HepG2 (cell line): Measurements from ENCODE around the gene KLHDC7A. TPM values are rescaled to one million over a fixed set of nuclear protein-coding genes. Genes with fewer than 3 reads are reported as not detected.

Experiments
- CHD4 ChIP-seq: fragments of 200-600 bp; sonication (generic); IDR thresholded peaks from 2 replicates; pipeline ENCODE4 v1.7.0; 2017; ENCODE audit warnings: mild to moderate bottlenecking, low read length, borderline replicate concordance
- DZIP1 ChIP-seq: sonication (generic); formaldehyde crosslinking; IDR thresholded peaks from 2 replicates; pipeline ENCODE4 v1.5.0; 2020; ENCODE audit warnings: mild to moderate bottlenecking, missing genetic modification reagents
- FOXO4 ChIP-seq: sonication (generic); formaldehyde crosslinking; conservative IDR thresholded peaks from 2 replicates; pipeline ENCODE4 v1.8.1; 2023; ENCODE audit warnings: missing genetic modification reagents
- HOXD1 ChIP-seq: sonication (generic); formaldehyde crosslinking; IDR thresholded peaks from 2 replicates; pipeline ENCODE4 v1.5.0; 2020; ENCODE audit warnings: missing genetic modification reagents
- JUND ChIP-seq: sonication (generic); formaldehyde crosslinking; IDR thresholded peaks from 2 replicates; pipeline ENCODE4 v1.8.0; 2022; ENCODE audit warnings: mild to moderate bottlenecking, missing genetic modification reagents
- NR2F6 ChIP-seq, 2 experiments: IDR thresholded peaks; 2 replicates each; pipeline ENCODE4 v1.6.1; 2016; ENCODE audit warnings: antibody characterized with exemption in 1 of 2, mild to moderate bottlenecking in 1 of 2
- RARA ChIP-seq: IDR thresholded peaks from 2 replicates; pipeline ENCODE4 v1.6.1; 2016; ENCODE audit warnings: missing genetic modification reagents, missing compliant biosample characterization
- RELA ChIP-seq: sonication (generic); formaldehyde crosslinking; IDR thresholded peaks from 2 replicates; pipeline ENCODE4 v1.4.0; 2020; ENCODE audit warnings: missing genetic modification reagents
- SOX13 ChIP-seq, 3 experiments: fragments of 450-650 bp in 1 of 3; sonication (generic) in 1 of 3; formaldehyde crosslinking in 1 of 3; IDR thresholded peaks in 2 of 3; conservative IDR thresholded peaks in 1 of 3; 2 replicates each; pipeline versions ENCODE4 v1.5.0 to v1.6.1; 2016 to 2020; ENCODE audit warnings: antibody characterized with exemption in 1 of 3, mild to moderate bottlenecking in 1 of 3, missing compliant biosample characterization in 1 of 3, missing genetic modification reagents in 1 of 3, moderate library complexity in 1 of 3
- ZBTB20 ChIP-seq: sonication (generic); formaldehyde crosslinking; IDR thresholded peaks from 2 replicates; pipeline ENCODE4 v1.8.1; 2023; ENCODE audit warnings: missing genetic modification reagents, low read depth, mild to moderate bottlenecking, borderline replicate concordance
- ZBTB7A ChIP-seq: sonication (generic); formaldehyde crosslinking; IDR thresholded peaks from 2 replicates; pipeline ENCODE4 v1.8.0; 2022; ENCODE audit warnings: mild to moderate bottlenecking, missing genetic modification reagents
- ZNF224 ChIP-seq: sonication (generic); formaldehyde crosslinking; IDR thresholded peaks from 2 replicates; pipeline ENCODE4 v1.5.0; 2020; ENCODE audit warnings: mild to moderate bottlenecking, missing genetic modification reagents
- ZNF609 ChIP-seq: sonication (generic); formaldehyde crosslinking; IDR thresholded peaks from 2 replicates; pipeline ENCODE4 v1.4.0; 2020; ENCODE audit warnings: mild to moderate bottlenecking, missing genetic modification reagents, borderline replicate concordance
- ZNF644 ChIP-seq: IDR thresholded peaks from 2 replicates; pipeline ENCODE4 v1.6.1; 2016; ENCODE audit warnings: low read depth
- ZNF660 ChIP-seq: sonication (generic); formaldehyde crosslinking; IDR thresholded peaks from 2 replicates; pipeline ENCODE4 v1.5.1; 2020; ENCODE audit warnings: mild to moderate bottlenecking, low read depth, missing genetic modification reagents, borderline replicate concordance
- polyA plus RNA-seq, 8 experiments: library from polyadenylated mRNA; depleted of rRNA in 3 of 8; stranded (reverse) in 7 of 8; unstranded in 1 of 8; fragments of >200 nt; fragmentation: Illumina TruSeq in 4 of 8; extraction: Trizol in 4 of 8; gene quantifications; 2 replicates each; pipeline versions ENCODE4 v1.2.1 to v1.2.3, GENCODE V29; 2011 to 2016; ENCODE audit warnings: low read depth in 4 of 8, missing spikeins in 1 of 8, mixed read lengths in 1 of 8; ENCODE audit not compliant: insufficient read depth in 1 of 8
- total RNA-seq, 5 experiments: library from RNA; depleted of rRNA; stranded (reverse); fragments of >200 nt; fragmentation: Illumina TruSeq; extraction: Trizol; gene quantifications; 2 replicates each; pipeline ENCODE4 v1.2.3, GENCODE V29; 2016; ENCODE audit warnings: low read depth in 1 of 5

The KLHDC7A gene
- total and polyA plus RNA-seq, 2 of the 13 experiments (the other 11 are each of a cell fraction or from before 2014, with no cell fraction given) = 0.15 to 1.8 TPM

- no peak for TF ChIP-seq SOX13 (IDR thresholded peaks at IDR 0.05)
- no peak for TF ChIP-seq SOX13 (CRISPR knock-in tag; conservative IDR thresholded peaks at IDR 0.05 in 1 of 2, IDR thresholded peaks at IDR 0.05 in 1 of 2)
- TF ChIP-seq RARA (CRISPR knock-in tag) = no peak
- no peak for TF ChIP-seq HOXD1 (CRISPR knock-in tag)
- TF ChIP-seq ZNF609 (CRISPR knock-in tag) = no peak
- TF ChIP-seq NR2F6 (IDR thresholded peaks at IDR 0.05) = no peak
- TF ChIP-seq NR2F6 (CRISPR knock-in tag; IDR thresholded peaks at IDR 0.05) = no peak
- no peak for TF ChIP-seq ZNF644
- TF ChIP-seq DZIP1 (CRISPR knock-in tag) = no peak
- no peak for TF ChIP-seq FOXO4 (CRISPR knock-in tag)
- no peak for TF ChIP-seq ZNF660 (CRISPR knock-in tag)
- no peak for TF ChIP-seq RELA
- TF ChIP-seq ZNF224 (CRISPR knock-in tag) = no peak
- TF ChIP-seq CHD4 = no peak
- no peak for TF ChIP-seq JUND (CRISPR knock-in tag)
- TF ChIP-seq ZBTB7A = no peak
- no peak for TF ChIP-seq ZBTB20 (CRISPR knock-in tag)
Observed at GRCh38 chr1:18448889-18449288, 31.8 kb upstream of the KLHDC7A start (continued).
